Uterus (tissue), 2 donors: ENCODE data around the gene RAP1A.

ENCODE experiments used
- CTCF ChIP-seq, 4 experiments: fragments of 200-600 bp in 2 of 4; fragments of 450-650 bp in 2 of 4; sonication (generic) in 2 of 4; IDR thresholded peaks; one replicate each; pipeline ENCODE4 v1.5.1; 2016 to 2019; ENCODE audit warnings: antibody characterized with exemption in 4 of 4, mild to moderate bottlenecking in 2 of 4, moderate library complexity in 1 of 4
- POLR2A ChIP-seq, 2 donors: fragments of 450-650 bp; IDR thresholded peaks; one replicate each; pipeline ENCODE4 v1.6.1; 2016; ENCODE audit warnings: antibody characterized with exemption in 2 of 2, mild to moderate bottlenecking in 1 of 2, moderate library complexity in 1 of 2

- TF ChIP-seq CTCF (IDR thresholded peaks at IDR 0.05) (no peak), POLR2A (IDR thresholded peaks at IDR 0.05) (no peak)
These were observed 126.4 kb downstream of the RAP1A start for GRCh38 chr1:111745675-111746613.
